CD4-positive, CD25-positive, alpha-beta regulatory T cell (primary cell): ENCODE measurements around the gene TPRA1. TPM values are rescaled to one million over a fixed set of nuclear protein-coding genes. Genes with fewer than 3 reads are reported as not detected.

Experiments
- ATAC-seq, 2 donors: fragments of 150-1000 bp; cut with Tn5 transposase; one replicate each; pipeline ENCODE4 v1.10.0; 2021; ENCODE audit warnings: low read depth in 2 of 2, moderate number of reproducible peaks in 2 of 2, moderate library complexity in 1 of 2
- DNase-seq, 3 donors: peaks; one replicate each; pipeline versions ENCODE4 v3.0.0 to v3.0.0-alpha.2; 2012 to 2022; ENCODE audit warnings: mixed read lengths in 1 of 3
- H3K27ac ChIP-seq: one replicate; pipeline ENCODE4 v1.7.0; 2013; ENCODE audit warnings: mild to moderate bottlenecking, low read length; ENCODE audit not compliant: insufficient read depth, poor library complexity, severe bottlenecking
- H3K27me3 ChIP-seq: one replicate; pipeline ENCODE4 v1.7.0; 2013; ENCODE audit warnings: low read length; ENCODE audit not compliant: control insufficient read depth, insufficient read depth
- H3K36me3 ChIP-seq: one replicate; pipeline ENCODE4 v1.7.0; 2013; ENCODE audit warnings: mild to moderate bottlenecking, low read length, moderate library complexity; ENCODE audit not compliant: control insufficient read depth, insufficient read depth
- H3K4me1 ChIP-seq: 2 replicates; pipeline ENCODE4 v1.7.0; 2013; ENCODE audit warnings: mild to moderate bottlenecking, low read length; ENCODE audit not compliant: insufficient read depth, control insufficient read depth, poor library complexity, severe bottlenecking
- H3K4me3 ChIP-seq: one replicate; pipeline ENCODE4 v1.7.0; 2013; ENCODE audit warnings: low read depth, mild to moderate bottlenecking, low read length, moderate library complexity
- H3K9me3 ChIP-seq, 2 experiments: 1 replicate in 1 of 2; 2 replicates in 1 of 2; pipeline ENCODE4 v1.7.0; 2013; ENCODE audit warnings: low read length in 2 of 2, mild to moderate bottlenecking in 1 of 2, moderate library complexity in 1 of 2; ENCODE audit not compliant: control insufficient read depth in 2 of 2
- H3K27ac Mint-ChIP-seq, 3 donors: one replicate each; pipeline ENCODE4 v1.8.0; 2020 to 2022; ENCODE audit warnings: mild to moderate bottlenecking in 3 of 3, mixed read lengths in 3 of 3, moderate library complexity in 2 of 3
- H3K27me3 Mint-ChIP-seq: one replicate; pipeline ENCODE4 v1.8.0; 2022; ENCODE audit warnings: mild to moderate bottlenecking, mixed read lengths
- H3K36me3 Mint-ChIP-seq: one replicate; pipeline ENCODE4 v1.8.0; 2020; ENCODE audit warnings: mixed read lengths
- H3K4me1 Mint-ChIP-seq, 4 donors: one replicate each; pipeline ENCODE4 v1.8.0; 2020 to 2022; ENCODE audit warnings: mixed read lengths in 4 of 4, mild to moderate bottlenecking in 1 of 4
- H3K4me3 Mint-ChIP-seq, 4 donors: one replicate each; pipeline ENCODE4 v1.8.0; 2020 to 2022; ENCODE audit warnings: mild to moderate bottlenecking in 4 of 4, mixed read lengths in 4 of 4, moderate library complexity in 3 of 4
- H3K9me3 Mint-ChIP-seq, 7 donors: one replicate each; pipeline ENCODE4 v1.8.0; 2020 to 2022; ENCODE audit warnings: mixed read lengths in 7 of 7, mild to moderate bottlenecking in 3 of 7, moderate library complexity in 2 of 7
- polyA plus RNA-seq, 4 donors: library from polyadenylated mRNA; unstranded; fragments of 300-500 nt; fragmentation: Illumina TruSeq; gene quantifications; one replicate each; pipeline ENCODE4 v1.2.3, GENCODE V29; 2021
- total RNA-seq: library from RNA; stranded (reverse); gene quantifications from one replicate; pipeline ENCODE4 v1.2.3, GENCODE V29; 2022

The TPRA1 gene
- total and polyA plus RNA-seq, 5 donors from 2014 or later: 14.0 to 27.4 (median 24.0) TPM

- Mint-ChIP-seq H3K9me3 (peaks cover 0 to 3% (median 1%) of the 10 kb centered on the region in 7 donors), H3K36me3 (no peaks in the 10 kb centered on the region), H3K4me1 (peaks cover 0 to 28% (median 22%) of the 10 kb centered on the region in 4 donors), H3K27me3 (peaks cover 54% of the 10 kb centered on the region), H3K4me3 (peak overlapping the region; percentile 28 to 93 (median 82)), H3K27ac (peak overlapping the region in 1 of 3 donors; percentile 45)
- H3K36me3 ChIP-seq: no peaks in the 10 kb centered on the region
- peak in 1 of 3 donors; percentile 34 for DNase-seq
- peaks cover 29% of the 10 kb centered on the region for H3K27me3 ChIP-seq
- H3K4me3 ChIP-seq: no peak overlapping the region
- no peaks in the 10 kb centered on the region for H3K9me3 ChIP-seq
- no peak overlapping the region for H3K27ac ChIP-seq
- H3K4me1 ChIP-seq: peaks cover 13% of the 10 kb centered on the region
- ATAC-seq: no peak
Measured at GRCh38 chr3:127630811-127631714, 40.5 kb upstream of the TPRA1 start.

- Mint-ChIP-seq H3K4me3 (peak overlapping the region; percentile 81 to 93 (median 90)), H3K9me3 (peaks cover 0 to 3% (median 1%) of the 10 kb centered on the region in 7 donors), H3K4me1 (peaks cover 0 to 28% (median 22%) of the 10 kb centered on the region in 4 donors), H3K27ac (peak overlapping the region in 2 of 3 donors; percentile 76 to 86), H3K27me3 (peaks cover 54% of the 10 kb centered on the region), H3K36me3 (no peaks in the 10 kb centered on the region)
- DNase-seq (peak; percentile 7 to 41 (median 26)), ATAC-seq (peak; percentile 45 to 49)
- H3K27ac ChIP-seq: no peak overlapping the region
- H3K4me3 ChIP-seq: peak overlapping the region; percentile 48
- H3K27me3 ChIP-seq: peaks cover 24% of the 10 kb centered on the region
- H3K4me1 ChIP-seq: peaks cover 13% of the 10 kb centered on the region
- H3K9me3 ChIP-seq: no peaks in the 10 kb centered on the region
- no peaks in the 10 kb centered on the region for H3K36me3 ChIP-seq
Measured at GRCh38 chr3:127629467-127630403, 39.2 kb upstream of the TPRA1 start.

GRCh38 chr3:127628788-127629466 is 38.4 kb upstream of the TPRA1 start, which contains the start of gene PODXL2:
Gene PODXL2 (plus strand): TSS chr3:127629185. CDS start chr3:127629220, 35 bp downstream.
- H3K4me1 Mint-ChIP-seq: peaks cover 0 to 28% (median 22%) of the 10 kb centered on the region in 4 donors
- H3K9me3 Mint-ChIP-seq: peaks cover 0 to 3% (median 1%) of the 10 kb centered on the region in 7 donors
- peak within 1 kb of the TSS; percentile 83 to 93 (median 91) for H3K4me3 Mint-ChIP-seq
- H3K27ac Mint-ChIP-seq: peak within 1 kb of the TSS; percentile 58 to 86 (median 76)
- peak in 2 of 3 donors; percentile 8 to 32 for DNase-seq
- H3K9me3 ChIP-seq: no peaks in the 10 kb centered on the region
- H3K27me3 ChIP-seq: peaks cover 24% of the 10 kb centered on the region
- H3K36me3 ChIP-seq: no peaks in the 10 kb centered on the region
- peaks cover 52% of the 10 kb centered on the region for H3K27me3 Mint-ChIP-seq
- H3K4me3 ChIP-seq: peak within 1 kb of the TSS; percentile 48
- ATAC-seq: peak; percentile 29 to 35
- peaks cover 13% of the 10 kb centered on the region for H3K4me1 ChIP-seq
- no peak within 1 kb of the TSS for H3K27ac ChIP-seq
- H3K36me3 Mint-ChIP-seq: no peaks in the 10 kb centered on the region

DNA sequence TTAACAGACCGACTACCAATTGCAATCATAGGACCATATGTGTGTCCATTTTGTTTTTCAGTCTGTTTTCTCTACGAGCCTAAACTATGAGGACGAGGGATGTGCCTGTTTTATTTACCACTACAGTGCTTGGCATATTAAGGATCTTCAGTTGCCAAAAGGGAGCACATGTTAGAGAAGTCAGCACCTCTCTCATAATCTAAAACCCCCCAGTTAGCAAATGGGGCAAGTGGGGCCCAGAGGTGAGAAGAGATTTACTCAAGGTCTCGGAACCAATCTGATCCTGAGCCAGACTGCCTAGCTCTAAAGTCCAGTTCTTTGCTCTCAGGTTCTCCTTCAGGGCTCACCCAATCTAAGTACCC is 37.9 kb upstream of the TPRA1 start:
- Mint-ChIP-seq H3K36me3 (no peaks in the 10 kb centered on the region), H3K4me3 (peak overlapping the region; percentile 83 to 92 (median 90)), H3K9me3 (peaks cover 0 to 3% (median 0%) of the 10 kb centered on the region in 7 donors), H3K4me1 (peaks cover 0 to 28% (median 21%) of the 10 kb centered on the region in 4 donors), H3K27me3 (peaks cover 47% of the 10 kb centered on the region), H3K27ac (peak overlapping the region in 2 of 3 donors; percentile 27 to 58)
- Histone ChIP-seq H3K27ac (no peak overlapping the region), H3K4me3 (no peak overlapping the region), H3K4me1 (peaks cover 13% of the 10 kb centered on the region), H3K9me3 (no peaks in the 10 kb centered on the region), H3K36me3 (no peaks in the 10 kb centered on the region), H3K27me3 (peaks cover 24% of the 10 kb centered on the region)
- DNase-seq (no peak), ATAC-seq (no peak)

DNA sequence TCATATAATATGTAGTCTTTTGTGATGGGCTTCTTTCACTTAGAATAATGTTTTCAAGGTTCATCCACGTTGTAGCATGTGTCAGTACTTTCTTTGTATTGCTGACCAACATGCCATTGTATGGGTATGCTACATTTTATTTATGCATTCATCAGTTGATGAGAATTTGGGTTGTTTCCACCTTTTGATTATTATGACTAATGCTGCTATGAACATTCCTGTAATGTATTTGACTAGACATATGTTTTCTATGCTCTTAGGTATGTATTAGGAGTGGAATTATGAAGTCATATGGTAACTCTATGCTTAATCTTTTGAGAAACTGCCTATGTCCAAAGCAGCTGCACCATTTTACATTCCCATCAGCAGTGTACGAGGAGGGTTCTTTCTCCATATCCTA is 35.3 kb upstream of the TPRA1 start:
- no peak for DNase-seq
- Histone ChIP-seq H3K4me1 (peaks cover 13% of the 10 kb centered on the region), H3K36me3 (peaks cover 5% of the 10 kb centered on the region), H3K27me3 (peaks cover 15% of the 10 kb centered on the region), H3K27ac (no peak overlapping the region), H3K9me3 (no peaks in the 10 kb centered on the region), H3K4me3 (no peak overlapping the region)
- Mint-ChIP-seq H3K4me3 (no peak overlapping the region), H3K27ac (no peak overlapping the region), H3K27me3 (peaks cover 30% of the 10 kb centered on the region), H3K9me3 (peaks cover 0 to 3% (median 0%) of the 10 kb centered on the region in 7 donors), H3K36me3 (peaks cover 5% of the 10 kb centered on the region), H3K4me1 (peaks cover 0 to 24% (median 17%) of the 10 kb centered on the region in 4 donors)
- ATAC-seq: no peak

DNA sequence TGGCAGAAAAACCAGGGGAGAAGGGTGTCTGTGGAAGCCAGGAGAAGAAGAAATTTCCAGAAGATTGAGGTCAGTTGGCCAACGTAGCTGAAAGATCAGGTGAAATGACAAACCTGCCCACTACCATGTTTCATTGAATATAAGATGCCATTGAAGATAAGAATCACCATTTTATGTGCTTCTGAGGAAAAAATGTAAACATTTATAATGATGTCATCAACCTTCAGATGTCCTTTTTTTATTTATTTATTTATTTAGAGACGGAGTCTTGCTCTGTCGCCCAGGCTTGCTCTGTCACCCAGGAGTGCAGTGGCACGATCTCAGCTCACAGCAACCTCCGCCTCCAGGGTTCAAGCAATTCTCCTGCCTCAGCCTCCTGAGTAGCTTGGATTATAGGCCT is 33.5 kb upstream of the TPRA1 start:
- H3K9me3 ChIP-seq: no peaks in the 10 kb centered on the region
- peaks cover 0 to 2% (median 0%) of the 10 kb centered on the region in 7 donors for H3K9me3 Mint-ChIP-seq
- no peak for ATAC-seq

More for the DNA sequence above, 33.5 kb upstream of the TPRA1 start:
- peaks cover 6% of the 10 kb centered on the region for H3K27me3 ChIP-seq
- no peak overlapping the region for H3K27ac ChIP-seq
- Mint-ChIP-seq H3K4me1 (peaks cover 0 to 11% (median 6%) of the 10 kb centered on the region in 4 donors), H3K27ac (no peak overlapping the region), H3K27me3 (peaks cover 16% of the 10 kb centered on the region), H3K4me3 (no peak overlapping the region), H3K36me3 (peaks cover 10% of the 10 kb centered on the region)
- DNase-seq: no peak
- H3K4me1 ChIP-seq: no peaks in the 10 kb centered on the region
- H3K4me3 ChIP-seq: no peak overlapping the region
- H3K36me3 ChIP-seq: peaks cover 5% of the 10 kb centered on the region
